ENCODE results near the gene SOX1. TPM values are rescaled to one million over a fixed set of nuclear protein-coding genes. Genes with fewer than 3 reads are reported as not detected.

SOX1 gene
- total and polyA plus RNA-seq, 4 donors: 0.09 TPM; not detected in 3

DNA sequence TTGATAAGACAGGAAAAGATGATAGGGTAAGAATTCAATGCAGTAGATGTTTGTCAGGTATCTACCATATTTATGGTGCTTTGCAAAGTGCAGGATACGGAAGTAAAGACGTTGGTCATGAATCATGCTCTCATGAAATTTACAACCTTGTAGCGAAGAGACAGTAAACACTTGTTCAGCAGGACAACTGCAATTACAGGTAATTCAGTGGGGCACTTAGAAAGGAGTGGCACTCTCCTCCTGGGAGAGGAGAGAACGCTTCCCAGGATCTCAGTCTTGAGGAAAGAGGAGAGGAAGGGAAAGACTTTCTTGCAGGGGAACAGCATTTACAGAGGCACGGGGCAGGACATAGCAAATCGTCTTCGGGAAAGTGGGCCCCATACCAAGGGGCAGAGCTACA lies 46.4 kb downstream of the SOX1 start:
- Histone ChIP-seq H3K27ac (ENCODE audit: low read depth in 1 of 2, low read length in 1 of 2) (no peak overlapping the region), H3K36me3 (ENCODE audit: control insufficient read depth in 4 of 4, insufficient read depth in 4 of 4, low read length in 4 of 4) (no peaks in the 10 kb centered on the region), H3K27me3 (ENCODE audit: control insufficient read depth in 3 of 3, insufficient read depth in 3 of 3, low read length in 2 of 3) (peaks cover 0 to 84% (median 55%) of the 10 kb centered on the region in 3 donors), H3K4me1 (ENCODE audit: control insufficient read depth in 5 of 5, insufficient read depth in 5 of 5, low read length in 5 of 5) (no peaks in the 10 kb centered on the region), H3K4me3 (no peak overlapping the region), H3K9ac (ENCODE audit: insufficient read depth in 1 of 2, low read length in 2 of 2) (no peak overlapping the region), H3K9me3 (ENCODE audit: control insufficient read depth in 4 of 4, insufficient read depth in 3 of 4, low read length in 3 of 4) (peaks cover 0 to 5% (median 0%) of the 10 kb centered on the region in 4 donors)
- WGBS, 2 donors: 65 to 68% methylated on average over 7 of the region's 7 CpGs
- ATAC-seq (ENCODE audit: insufficient read depth, low FRiP score) (no peak), DNase-seq (no peak)
- TF ChIP-seq, protein P1, sequence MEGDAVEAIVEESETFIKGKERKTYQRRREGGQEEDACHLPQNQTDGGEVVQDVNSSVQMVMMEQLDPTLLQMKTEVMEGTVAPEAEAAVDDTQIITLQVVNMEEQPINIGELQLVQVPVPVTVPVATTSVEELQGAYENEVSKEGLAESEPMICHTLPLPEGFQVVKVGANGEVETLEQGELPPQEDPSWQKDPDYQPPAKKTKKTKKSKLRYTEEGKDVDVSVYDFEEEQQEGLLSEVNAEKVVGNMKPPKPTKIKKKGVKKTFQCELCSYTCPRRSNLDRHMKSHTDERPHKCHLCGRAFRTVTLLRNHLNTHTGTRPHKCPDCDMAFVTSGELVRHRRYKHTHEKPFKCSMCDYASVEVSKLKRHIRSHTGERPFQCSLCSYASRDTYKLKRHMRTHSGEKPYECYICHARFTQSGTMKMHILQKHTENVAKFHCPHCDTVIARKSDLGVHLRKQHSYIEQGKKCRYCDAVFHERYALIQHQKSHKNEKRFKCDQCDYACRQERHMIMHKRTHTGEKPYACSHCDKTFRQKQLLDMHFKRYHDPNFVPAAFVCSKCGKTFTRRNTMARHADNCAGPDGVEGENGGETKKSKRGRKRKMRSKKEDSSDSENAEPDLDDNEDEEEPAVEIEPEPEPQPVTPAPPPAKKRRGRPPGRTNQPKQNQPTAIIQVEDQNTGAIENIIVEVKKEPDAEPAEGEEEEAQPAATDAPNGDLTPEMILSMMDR (IDR thresholded peaks at IDR 0.05; ENCODE audit: control extremely low read depth, extremely low read depth): no peak

DNA sequence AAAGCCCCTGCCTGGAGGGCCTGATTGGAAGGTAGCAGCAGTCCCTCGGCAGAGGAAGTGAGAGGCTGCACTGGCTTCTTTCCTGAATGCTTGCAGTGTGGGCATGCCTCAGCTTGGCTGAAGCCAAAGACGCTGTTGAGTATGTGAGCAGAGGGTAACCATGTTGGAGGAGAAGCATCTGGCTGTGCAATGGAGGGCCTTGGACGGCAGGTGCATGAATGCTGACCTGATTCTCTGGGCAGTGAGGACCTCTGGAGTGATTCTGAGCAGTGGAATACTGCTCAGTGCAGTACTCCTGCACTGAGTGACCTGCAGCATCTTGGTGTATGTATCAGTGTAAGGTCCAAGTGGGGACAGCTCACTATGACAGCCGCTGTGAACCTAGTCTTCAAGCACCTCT lies 46.9 kb downstream of the SOX1 start:
- H3K9me3 ChIP-seq (ENCODE audit: control insufficient read depth in 4 of 4, insufficient read depth in 3 of 4, low read length in 3 of 4): peaks cover 0 to 4% (median 0%) of the 10 kb centered on the region in 4 donors
- H3K9ac ChIP-seq (ENCODE audit: insufficient read depth in 1 of 2, low read length in 2 of 2): no peak overlapping the region
- no peak for DNase-seq
- no peaks in the 10 kb centered on the region for H3K4me1 ChIP-seq (ENCODE audit: control insufficient read depth in 5 of 5, insufficient read depth in 5 of 5, low read length in 5 of 5)
- TF ChIP-seq, protein P1 (IDR thresholded peaks at IDR 0.05; ENCODE audit: control extremely low read depth, extremely low read depth): no peak
- peaks cover 0 to 79% (median 50%) of the 10 kb centered on the region in 3 donors for H3K27me3 ChIP-seq (ENCODE audit: control insufficient read depth in 3 of 3, insufficient read depth in 3 of 3, low read length in 2 of 3)
- H3K4me3 ChIP-seq: no peak overlapping the region
- no peak for ATAC-seq (ENCODE audit: insufficient read depth, low FRiP score)
- 58 to 67% methylated on average over 4 of the region's 4 CpGs for WGBS, 2 donors
- H3K27ac ChIP-seq (ENCODE audit: low read depth in 1 of 2, low read length in 1 of 2): no peak overlapping the region
- no peaks in the 10 kb centered on the region for H3K36me3 ChIP-seq (ENCODE audit: control insufficient read depth in 4 of 4, insufficient read depth in 4 of 4, low read length in 4 of 4)

DNA sequence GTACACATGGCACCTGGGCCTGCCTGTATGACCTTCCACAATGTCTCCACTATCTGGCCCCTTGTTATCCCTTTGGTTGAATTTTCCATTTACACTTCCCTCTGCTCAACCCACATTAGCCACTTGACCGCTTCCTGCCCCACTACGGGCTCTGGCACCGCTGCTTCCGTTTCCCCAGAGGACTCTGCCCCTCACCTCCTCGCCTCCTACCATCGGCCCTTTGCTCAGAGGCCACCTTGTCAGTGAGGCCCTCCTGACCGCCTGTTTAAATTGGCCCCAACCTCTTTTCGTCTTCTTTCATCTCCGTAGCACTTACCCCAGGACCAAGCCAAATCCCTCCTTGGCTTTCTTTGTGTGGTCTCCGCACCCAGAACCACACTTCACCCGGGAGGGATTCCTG lies 47.4 kb downstream of the SOX1 start:
- DNase-seq (no peak), ATAC-seq (ENCODE audit: insufficient read depth, low FRiP score) (no peak)
- Histone ChIP-seq H3K27me3 (ENCODE audit: control insufficient read depth in 3 of 3, insufficient read depth in 3 of 3, low read length in 2 of 3) (peaks cover 0 to 78% (median 47%) of the 10 kb centered on the region in 3 donors), H3K4me1 (ENCODE audit: control insufficient read depth in 5 of 5, insufficient read depth in 5 of 5, low read length in 5 of 5) (no peaks in the 10 kb centered on the region), H3K9me3 (ENCODE audit: control insufficient read depth in 4 of 4, insufficient read depth in 3 of 4, low read length in 3 of 4) (peaks cover 0 to 7% (median 0%) of the 10 kb centered on the region in 4 donors), H3K27ac (ENCODE audit: low read depth in 1 of 2, low read length in 1 of 2) (no peak overlapping the region), H3K9ac (ENCODE audit: insufficient read depth in 1 of 2, low read length in 2 of 2) (no peak overlapping the region), H3K4me3 (no peak overlapping the region), H3K36me3 (ENCODE audit: control insufficient read depth in 4 of 4, insufficient read depth in 4 of 4, low read length in 4 of 4) (no peaks in the 10 kb centered on the region)
- TF ChIP-seq, protein P1 (IDR thresholded peaks at IDR 0.05; ENCODE audit: control extremely low read depth, extremely low read depth): no peak
- 68 to 75% methylated on average over 11 of the region's 11 CpGs for WGBS, 2 donors

All from lung (tissue), 12 donors.